Liver (tissue), 3 donors: ENCODE data around the gene MDGA2.

Source experiments
- EGR1 ChIP-seq, 2 donors: IDR thresholded peaks; 2 replicates each; pipeline ENCODE4 v1.6.1; 2016 to 2018; ENCODE audit warnings: antibody characterized with exemption in 2 of 2, low read depth in 2 of 2
- GABPA ChIP-seq, 2 donors: IDR thresholded peaks in 1 of 2; conservative IDR thresholded peaks in 1 of 2; 2 replicates each; pipeline ENCODE4 v1.6.1; 2016; ENCODE audit warnings: antibody characterized with exemption in 2 of 2, mild to moderate bottlenecking in 1 of 2, moderate library complexity in 1 of 2
- HNF4A ChIP-seq, 2 donors: conservative IDR thresholded peaks; 2 replicates each; pipeline ENCODE4 v1.6.1; 2016; ENCODE audit warnings: antibody characterized with exemption in 2 of 2, mild to moderate bottlenecking in 2 of 2
- HNF4G ChIP-seq: IDR thresholded peaks from 2 replicates; pipeline ENCODE4 v1.6.1; 2016; ENCODE audit warnings: antibody characterized with exemption
- NR2F2 ChIP-seq: IDR thresholded peaks from 2 replicates; pipeline ENCODE4 v1.6.1; 2016; ENCODE audit warnings: antibody characterized with exemption
- RAD21 ChIP-seq, 2 donors: IDR thresholded peaks; 2 replicates each; pipeline ENCODE4 v1.6.1; 2016; ENCODE audit warnings: antibody characterized with exemption in 2 of 2, mild to moderate bottlenecking in 2 of 2
- SP1 ChIP-seq: IDR thresholded peaks from 2 replicates; pipeline ENCODE4 v1.6.1; 2018; ENCODE audit warnings: antibody characterized with exemption, mild to moderate bottlenecking
- TF ChIP-seq, protein P1 (sequence below): fragments of 150-350 bp; IDR thresholded peaks from 2 replicates; pipeline ENCODE4 v1.5.1; 2017; ENCODE audit warnings: improper control_type of control experiment, low read depth, low read length; ENCODE audit not compliant: missing input control
- TF ChIP-seq, protein P2 (sequence below): IDR thresholded peaks from 2 replicates; pipeline ENCODE4 v1.6.1; 2016; ENCODE audit warnings: antibody characterized with exemption
- TF ChIP-seq, protein P3 (sequence below): IDR thresholded peaks from 2 replicates; pipeline ENCODE4 v1.6.1; 2016; ENCODE audit warnings: antibody characterized with exemption
- TF ChIP-seq, protein P4 (sequence below): IDR thresholded peaks from 2 replicates; pipeline ENCODE4 v1.6.1; 2016; ENCODE audit warnings: antibody characterized with exemption, mild to moderate bottlenecking
- donor health status: healthy.
- donor health status: healthy.

DNA sequence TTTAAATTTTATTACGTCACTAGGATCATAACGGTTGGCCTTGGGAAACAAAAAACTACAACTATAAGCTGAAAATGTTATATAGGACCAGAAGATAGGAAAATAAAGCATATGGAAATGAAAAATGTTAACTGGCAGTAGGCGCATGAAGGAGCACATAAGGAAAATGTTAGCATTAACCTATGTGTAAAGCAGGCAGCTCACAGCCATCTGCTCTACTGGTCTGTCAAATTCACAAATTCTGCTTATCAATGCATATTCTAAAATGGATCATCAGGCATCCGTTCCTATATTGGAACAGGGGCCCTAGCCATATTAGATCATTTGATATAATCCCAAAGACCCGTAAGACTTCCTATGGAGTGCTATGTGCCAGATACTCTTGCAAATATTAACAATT, 263.9 kb downstream of the MDGA2 start:
- TF ChIP-seq, protein P1, sequence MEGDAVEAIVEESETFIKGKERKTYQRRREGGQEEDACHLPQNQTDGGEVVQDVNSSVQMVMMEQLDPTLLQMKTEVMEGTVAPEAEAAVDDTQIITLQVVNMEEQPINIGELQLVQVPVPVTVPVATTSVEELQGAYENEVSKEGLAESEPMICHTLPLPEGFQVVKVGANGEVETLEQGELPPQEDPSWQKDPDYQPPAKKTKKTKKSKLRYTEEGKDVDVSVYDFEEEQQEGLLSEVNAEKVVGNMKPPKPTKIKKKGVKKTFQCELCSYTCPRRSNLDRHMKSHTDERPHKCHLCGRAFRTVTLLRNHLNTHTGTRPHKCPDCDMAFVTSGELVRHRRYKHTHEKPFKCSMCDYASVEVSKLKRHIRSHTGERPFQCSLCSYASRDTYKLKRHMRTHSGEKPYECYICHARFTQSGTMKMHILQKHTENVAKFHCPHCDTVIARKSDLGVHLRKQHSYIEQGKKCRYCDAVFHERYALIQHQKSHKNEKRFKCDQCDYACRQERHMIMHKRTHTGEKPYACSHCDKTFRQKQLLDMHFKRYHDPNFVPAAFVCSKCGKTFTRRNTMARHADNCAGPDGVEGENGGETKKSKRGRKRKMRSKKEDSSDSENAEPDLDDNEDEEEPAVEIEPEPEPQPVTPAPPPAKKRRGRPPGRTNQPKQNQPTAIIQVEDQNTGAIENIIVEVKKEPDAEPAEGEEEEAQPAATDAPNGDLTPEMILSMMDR: no peak
- TF ChIP-seq SP1 (no peak), HNF4A (conservative IDR thresholded peaks at IDR 0.05) (no peak), EGR1 (IDR thresholded peaks at IDR 0.05; ENCODE audit: low read depth in 2 of 2) (no peak), HNF4G (no peak), NR2F2 (no peak), GABPA (IDR thresholded peaks at IDR 0.05 in 1 of 2, conservative IDR thresholded peaks at IDR 0.05 in 1 of 2) (no peak), RAD21 (IDR thresholded peaks at IDR 0.05) (no peak)
- TF ChIP-seq, protein P2, sequence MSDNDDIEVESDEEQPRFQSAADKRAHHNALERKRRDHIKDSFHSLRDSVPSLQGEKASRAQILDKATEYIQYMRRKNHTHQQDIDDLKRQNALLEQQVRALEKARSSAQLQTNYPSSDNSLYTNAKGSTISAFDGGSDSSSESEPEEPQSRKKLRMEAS: no peak
- TF ChIP-seq, protein P3, sequence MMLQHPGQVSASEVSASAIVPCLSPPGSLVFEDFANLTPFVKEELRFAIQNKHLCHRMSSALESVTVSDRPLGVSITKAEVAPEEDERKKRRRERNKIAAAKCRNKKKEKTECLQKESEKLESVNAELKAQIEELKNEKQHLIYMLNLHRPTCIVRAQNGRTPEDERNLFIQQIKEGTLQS: no peak
- TF ChIP-seq, protein P4, sequence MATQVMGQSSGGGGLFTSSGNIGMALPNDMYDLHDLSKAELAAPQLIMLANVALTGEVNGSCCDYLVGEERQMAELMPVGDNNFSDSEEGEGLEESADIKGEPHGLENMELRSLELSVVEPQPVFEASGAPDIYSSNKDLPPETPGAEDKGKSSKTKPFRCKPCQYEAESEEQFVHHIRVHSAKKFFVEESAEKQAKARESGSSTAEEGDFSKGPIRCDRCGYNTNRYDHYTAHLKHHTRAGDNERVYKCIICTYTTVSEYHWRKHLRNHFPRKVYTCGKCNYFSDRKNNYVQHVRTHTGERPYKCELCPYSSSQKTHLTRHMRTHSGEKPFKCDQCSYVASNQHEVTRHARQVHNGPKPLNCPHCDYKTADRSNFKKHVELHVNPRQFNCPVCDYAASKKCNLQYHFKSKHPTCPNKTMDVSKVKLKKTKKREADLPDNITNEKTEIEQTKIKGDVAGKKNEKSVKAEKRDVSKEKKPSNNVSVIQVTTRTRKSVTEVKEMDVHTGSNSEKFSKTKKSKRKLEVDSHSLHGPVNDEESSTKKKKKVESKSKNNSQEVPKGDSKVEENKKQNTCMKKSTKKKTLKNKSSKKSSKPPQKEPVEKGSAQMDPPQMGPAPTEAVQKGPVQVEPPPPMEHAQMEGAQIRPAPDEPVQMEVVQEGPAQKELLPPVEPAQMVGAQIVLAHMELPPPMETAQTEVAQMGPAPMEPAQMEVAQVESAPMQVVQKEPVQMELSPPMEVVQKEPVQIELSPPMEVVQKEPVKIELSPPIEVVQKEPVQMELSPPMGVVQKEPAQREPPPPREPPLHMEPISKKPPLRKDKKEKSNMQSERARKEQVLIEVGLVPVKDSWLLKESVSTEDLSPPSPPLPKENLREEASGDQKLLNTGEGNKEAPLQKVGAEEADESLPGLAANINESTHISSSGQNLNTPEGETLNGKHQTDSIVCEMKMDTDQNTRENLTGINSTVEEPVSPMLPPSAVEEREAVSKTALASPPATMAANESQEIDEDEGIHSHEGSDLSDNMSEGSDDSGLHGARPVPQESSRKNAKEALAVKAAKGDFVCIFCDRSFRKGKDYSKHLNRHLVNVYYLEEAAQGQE: no peak
